ENCODE data around the gene IRGQ.

Gene IRGQ

GRCh38 chr19:43633520-43633919, 37.6 kb upstream of the IRGQ start:
- H3K27me3 Mint-ChIP-seq, result no peaks in the 10 kb centered on the region
- H3K4me1 Mint-ChIP-seq, result peaks cover under 1% of the 10 kb centered on the region
- no peaks in the 10 kb centered on the region for H3K36me3 Mint-ChIP-seq
- no peak overlapping the region for H3K27ac Mint-ChIP-seq
- H3K4me3 Mint-ChIP-seq, result no peak overlapping the region
- no peaks in the 10 kb centered on the region for H3K9me3 Mint-ChIP-seq

GRCh38 chr19:43631491-43631890, 35.6 kb upstream of the IRGQ start:
- Mint-ChIP-seq H3K27me3 (no peaks in the 10 kb centered on the region), H3K27ac (no peak overlapping the region), H3K36me3 (no peaks in the 10 kb centered on the region), H3K4me1 (no peaks in the 10 kb centered on the region), H3K9me3 (no peaks in the 10 kb centered on the region), H3K4me3 (no peak overlapping the region)

- H3K27ac Mint-ChIP-seq, result no peak overlapping the region
- H3K36me3 Mint-ChIP-seq, result no peaks in the 10 kb centered on the region
- H3K9me3 Mint-ChIP-seq, result no peaks in the 10 kb centered on the region
- H3K4me1 Mint-ChIP-seq, result peaks cover 8% of the 10 kb centered on the region
- no peak overlapping the region for H3K4me3 Mint-ChIP-seq
- no peaks in the 10 kb centered on the region for H3K27me3 Mint-ChIP-seq
Measured at GRCh38 chr19:43628646-43629326, 32.9 kb upstream of the IRGQ start.

- H3K9me3 Mint-ChIP-seq, result no peaks in the 10 kb centered on the region
- no peaks in the 10 kb centered on the region for H3K36me3 Mint-ChIP-seq
- no peak overlapping the region for H3K4me3 Mint-ChIP-seq
- H3K27me3 Mint-ChIP-seq, result no peaks in the 10 kb centered on the region
- peaks cover 8% of the 10 kb centered on the region for H3K4me1 Mint-ChIP-seq
- no peak overlapping the region for H3K27ac Mint-ChIP-seq
Measured at GRCh38 chr19:43626838-43627237, 30.9 kb upstream of the IRGQ start.

- Mint-ChIP-seq H3K36me3 (no peaks in the 10 kb centered on the region), H3K27ac (no peak overlapping the region), H3K9me3 (no peaks in the 10 kb centered on the region), H3K4me1 (peaks cover 12% of the 10 kb centered on the region), H3K27me3 (no peaks in the 10 kb centered on the region), H3K4me3 (no peak overlapping the region)
Measured at GRCh38 chr19:43625918-43626579, 30.1 kb upstream of the IRGQ start.

- Mint-ChIP-seq H3K4me3 (no peak overlapping the region), H3K27me3 (no peaks in the 10 kb centered on the region), H3K4me1 (peaks cover 21% of the 10 kb centered on the region), H3K36me3 (no peaks in the 10 kb centered on the region), H3K27ac (no peak overlapping the region), H3K9me3 (no peaks in the 10 kb centered on the region)
Measured at GRCh38 chr19:43624933-43625332, 29.0 kb upstream of the IRGQ start.

GRCh38 chr19:43623889-43624670, 28.1 kb upstream of the IRGQ start:
- Mint-ChIP-seq H3K27ac (peak overlapping the region; percentile 12), H3K36me3 (no peaks in the 10 kb centered on the region), H3K4me3 (no peak overlapping the region), H3K9me3 (no peaks in the 10 kb centered on the region), H3K4me1 (peaks cover 22% of the 10 kb centered on the region), H3K27me3 (no peaks in the 10 kb centered on the region)

GRCh38 chr19:43622956-43623355, 27.0 kb upstream of the IRGQ start:
- H3K4me1 Mint-ChIP-seq, result peaks cover 27% of the 10 kb centered on the region
- H3K27me3 Mint-ChIP-seq, result no peaks in the 10 kb centered on the region

GRCh38 chr19:43622070-43622469, 26.1 kb upstream of the IRGQ start:
- Mint-ChIP-seq H3K4me1 (peaks cover 27% of the 10 kb centered on the region), H3K36me3 (no peaks in the 10 kb centered on the region), H3K27me3 (no peaks in the 10 kb centered on the region), H3K27ac (no peak overlapping the region), H3K4me3 (no peak overlapping the region), H3K9me3 (no peaks in the 10 kb centered on the region)

More at GRCh38 chr19:43622956-43623355, 27.0 kb upstream of the IRGQ start:
- no peak overlapping the region for H3K27ac Mint-ChIP-seq
- no peaks in the 10 kb centered on the region for H3K36me3 Mint-ChIP-seq
- H3K9me3 Mint-ChIP-seq, result no peaks in the 10 kb centered on the region
- H3K4me3 Mint-ChIP-seq, result no peak overlapping the region

GRCh38 chr19:43620061-43621001, 24.4 kb upstream of the IRGQ start:
- H3K27ac Mint-ChIP-seq, result peak overlapping the region; percentile 96
- H3K4me3 Mint-ChIP-seq, result peak overlapping the region; percentile 95
- H3K36me3 Mint-ChIP-seq, result no peaks in the 10 kb centered on the region
- no peaks in the 10 kb centered on the region for H3K9me3 Mint-ChIP-seq
- peaks cover 39% of the 10 kb centered on the region for H3K4me1 Mint-ChIP-seq
- H3K27me3 Mint-ChIP-seq, result no peaks in the 10 kb centered on the region

- Mint-ChIP-seq H3K4me3 (peak within 1 kb of the TSS; percentile 95), H3K27ac (peak within 1 kb of the TSS; percentile 96), H3K36me3 (no peaks in the 10 kb centered on the region), H3K9me3 (no peaks in the 10 kb centered on the region), H3K4me1 (peaks cover 32% of the 10 kb centered on the region), H3K27me3 (no peaks in the 10 kb centered on the region)
Measured at GRCh38 chr19:43619262-43620060, 23.5 kb upstream of the IRGQ start, which contains the start of gene ZNF428. TSS of gene ZNF428 (minus strand) at chr19:43619629. CDS start at chr19:43614304, 5,325 bp downstream.

- no peaks in the 10 kb centered on the region for H3K9me3 Mint-ChIP-seq
- no peaks in the 10 kb centered on the region for H3K27me3 Mint-ChIP-seq
- H3K4me1 Mint-ChIP-seq, result peaks cover 36% of the 10 kb centered on the region
- H3K36me3 Mint-ChIP-seq, result no peaks in the 10 kb centered on the region
- H3K4me3 Mint-ChIP-seq, result peak overlapping the region; percentile 95
- peak overlapping the region; percentile 95 for H3K27ac Mint-ChIP-seq
Measured at GRCh38 chr19:43618921-43619261, 23.0 kb upstream of the IRGQ start.

- Mint-ChIP-seq H3K4me3 (no peak overlapping the region), H3K4me1 (peaks cover 39% of the 10 kb centered on the region), H3K36me3 (peaks cover 4% of the 10 kb centered on the region)
Measured at GRCh38 chr19:43616954-43617353, 21.0 kb upstream of the IRGQ start.

GRCh38 chr19:43616306-43616705, 20.4 kb upstream of the IRGQ start:
- H3K4me3 Mint-ChIP-seq, result no peak overlapping the region
- H3K27me3 Mint-ChIP-seq, result no peaks in the 10 kb centered on the region
- H3K27ac Mint-ChIP-seq, result peak overlapping the region; percentile 68
- peaks cover 4% of the 10 kb centered on the region for H3K36me3 Mint-ChIP-seq
- H3K4me1 Mint-ChIP-seq, result peaks cover 40% of the 10 kb centered on the region
- H3K9me3 Mint-ChIP-seq, result no peaks in the 10 kb centered on the region

More at GRCh38 chr19:43616954-43617353, 21.0 kb upstream of the IRGQ start:
- no peaks in the 10 kb centered on the region for H3K27me3 Mint-ChIP-seq
- H3K9me3 Mint-ChIP-seq, result no peaks in the 10 kb centered on the region
- no peak overlapping the region for H3K27ac Mint-ChIP-seq
